ENCODE results near the gene SYMPK.

The SYMPK gene

GRCh38 chr19:45866400-45867176 is 3.6 kb upstream of the SYMPK start:
- DNase-seq: no peak

DNA sequence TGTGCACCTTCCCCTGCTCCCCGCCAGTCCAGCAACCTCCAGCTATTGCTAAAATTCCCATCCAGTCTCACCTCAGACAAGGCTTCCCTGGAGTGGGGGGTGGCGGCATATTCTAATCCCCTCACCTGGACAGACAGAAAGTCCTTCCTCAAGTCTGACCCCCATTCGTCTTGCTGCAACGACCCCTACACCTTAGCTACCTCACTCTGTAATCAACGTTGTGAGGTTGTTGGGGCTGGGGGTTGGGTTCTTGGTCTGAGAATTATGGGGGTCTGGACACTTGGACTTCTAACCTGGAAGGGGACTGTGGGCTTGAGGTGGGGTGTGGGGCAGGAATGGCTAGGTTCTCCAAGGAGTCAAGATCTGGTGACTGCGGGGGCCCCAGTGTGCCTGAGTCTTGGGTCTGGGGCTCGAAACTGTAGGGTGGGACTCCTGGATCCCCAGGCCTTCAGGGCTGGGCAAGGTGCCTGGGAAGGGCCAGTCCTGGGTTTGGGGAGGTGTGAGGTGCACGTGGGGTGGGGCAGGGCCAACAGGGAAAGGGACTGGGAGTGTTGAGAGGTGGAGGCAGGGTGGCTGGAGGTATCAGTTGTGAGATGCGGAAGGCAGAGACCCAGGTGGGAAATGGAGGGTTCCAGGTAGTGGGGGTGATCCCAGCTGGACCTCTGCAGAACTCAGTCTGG is 2.5 kb upstream of the SYMPK start:
- DNase-seq: no peak

DNA sequence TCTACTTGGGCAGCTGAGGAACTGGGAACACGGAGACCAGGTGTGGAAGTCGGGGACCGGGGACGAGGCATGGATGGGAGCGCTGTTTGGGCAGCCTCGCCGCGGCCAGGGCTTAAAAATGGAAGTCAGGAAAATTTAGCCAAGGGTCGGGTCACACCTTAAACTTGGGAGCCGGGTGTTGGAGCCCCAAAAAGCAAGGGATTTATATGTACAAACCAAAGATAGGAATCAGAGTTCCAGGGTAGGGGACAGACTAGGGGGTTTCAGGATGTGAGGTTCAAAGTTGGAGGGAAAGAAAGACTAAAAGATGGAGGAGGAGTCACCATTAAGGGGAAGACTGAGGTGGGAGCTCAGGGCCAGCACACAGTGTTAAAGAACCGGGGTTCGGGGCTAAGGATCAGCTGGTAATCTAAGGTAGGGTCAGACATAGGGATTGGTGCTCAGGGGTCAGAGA is 1.7 kb upstream of the SYMPK start:
- no peak for DNase-seq

GRCh38 chr19:45863840-45864628 is 1.1 kb upstream of the SYMPK start, which contains the start of gene FOXA3:
Gene FOXA3, plus strand, starts transcription at chr19:45864326. Its CDS starts 131 bp downstream, at chr19:45864457.
- no peak for DNase-seq

- no peak for DNase-seq
These were observed 440 bp upstream of the SYMPK start for GRCh38 chr19:45863335-45863839.

DNA sequence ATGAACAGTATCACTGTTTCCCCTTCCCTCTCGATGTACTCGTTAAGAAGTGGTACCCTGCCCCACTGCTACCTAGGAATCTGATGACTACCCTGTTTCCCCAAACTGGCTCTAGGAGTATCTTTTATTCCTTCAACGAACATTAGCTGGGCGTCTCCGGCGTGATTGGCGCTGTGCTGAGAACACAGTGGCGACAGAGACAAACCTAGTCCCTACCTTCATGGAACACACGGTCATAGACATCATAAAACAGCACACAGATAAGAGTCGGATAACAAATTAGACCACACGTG is 730 bp downstream of the SYMPK start:
- no peak for DNase-seq

DNA sequence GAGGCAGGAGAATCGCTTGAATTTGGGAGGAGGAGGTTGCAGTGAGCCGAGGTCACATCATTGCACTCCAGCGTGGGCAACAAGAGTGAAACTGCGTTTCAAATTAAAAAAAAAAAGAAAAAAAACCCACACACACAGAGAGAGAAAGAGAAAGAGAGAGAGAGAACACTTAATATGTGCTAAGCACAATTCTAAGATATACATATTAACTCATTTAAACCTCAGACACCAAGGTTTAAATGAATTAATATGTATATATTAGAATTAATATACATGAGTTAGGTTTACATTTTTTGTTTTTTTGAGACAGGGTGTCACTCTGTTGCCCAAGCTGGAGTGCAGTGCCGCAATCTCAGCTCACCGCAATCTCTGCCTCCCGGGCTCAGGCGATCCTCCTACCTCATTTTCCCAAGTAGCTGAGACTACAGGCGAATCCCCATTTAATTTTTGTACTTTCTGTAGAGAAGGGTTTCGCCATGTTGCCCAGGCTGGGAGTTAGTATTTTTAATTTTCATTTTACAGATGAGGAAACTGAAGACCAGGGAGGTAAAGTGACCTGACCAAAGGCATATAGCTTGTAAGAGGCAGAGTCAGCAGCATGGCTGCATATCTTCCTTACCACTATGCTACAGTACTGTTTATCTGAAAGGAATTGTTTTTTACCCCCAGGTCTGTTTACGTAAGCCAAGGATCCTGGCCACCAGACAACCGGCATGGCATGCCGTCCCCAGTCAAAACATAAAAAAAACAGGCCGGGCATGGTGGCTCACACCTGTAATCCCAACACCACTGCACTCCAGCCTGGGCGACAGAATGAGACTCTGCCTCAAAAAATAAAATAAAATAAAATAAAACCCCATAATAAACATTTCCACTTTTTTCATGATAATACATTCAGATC is 2.3 kb downstream of the SYMPK start:
- DNase-seq: no peak

GRCh38 chr19:45854167-45854778 is 8.7 kb downstream of the SYMPK start:
- no peak for DNase-seq

DNA sequence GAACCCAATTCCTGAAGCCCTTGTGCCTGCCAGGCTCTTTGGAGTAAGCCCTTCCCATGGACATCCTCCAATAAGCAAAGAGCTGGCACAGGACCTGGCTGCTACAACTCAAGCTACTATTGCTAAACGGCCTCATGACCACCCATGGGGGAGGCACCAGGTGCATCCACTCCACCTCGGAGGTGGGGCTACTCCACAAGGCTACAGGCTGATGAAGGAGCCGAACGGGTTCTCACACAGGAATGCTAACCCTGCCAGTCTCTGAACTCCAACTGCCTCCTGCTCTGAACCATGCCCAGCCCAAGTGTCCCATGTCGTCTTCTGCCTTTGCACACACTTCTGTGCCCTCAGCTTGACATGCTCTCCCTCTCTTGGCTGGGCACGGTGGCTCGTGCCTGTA is 10.0 kb downstream of the SYMPK start:
- no peak for DNase-seq

DNA sequence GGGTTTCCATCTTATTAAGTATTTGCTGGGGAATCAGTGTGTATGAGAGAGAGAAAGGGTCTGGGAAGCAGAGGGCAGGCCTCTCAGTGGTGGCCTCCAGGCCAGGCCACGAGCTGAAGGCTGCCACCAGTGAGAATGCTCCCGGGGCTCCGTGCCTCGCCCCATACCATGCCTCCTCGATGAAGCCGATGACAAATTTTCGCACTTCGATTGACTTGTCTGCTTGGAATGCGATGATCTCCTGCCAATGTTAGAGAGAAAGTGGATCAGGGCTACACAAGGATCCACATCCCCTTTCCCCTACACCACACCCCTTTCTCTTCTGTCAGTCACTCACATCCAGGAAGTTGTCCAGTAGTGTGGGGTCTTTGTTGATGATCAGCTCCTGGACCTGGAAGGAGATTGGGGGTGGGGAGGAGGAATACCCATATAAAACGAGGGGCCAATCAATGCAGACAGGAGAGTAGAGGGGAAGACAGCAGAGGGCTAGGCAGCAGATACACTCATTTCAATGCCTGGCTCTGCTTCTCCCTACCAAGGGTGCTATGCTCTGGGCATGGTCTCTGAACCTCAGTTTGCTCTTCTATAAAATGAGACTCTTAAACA is 10.7 kb downstream of the SYMPK start:
- DNase-seq: no peak

GRCh38 chr19:45848922-45849321 is 14.0 kb downstream of the SYMPK start:
- DNase-seq: no peak

GRCh38 chr19:45847663-45848062 is 15.3 kb downstream of the SYMPK start:
- DNase-seq: no peak

DNA sequence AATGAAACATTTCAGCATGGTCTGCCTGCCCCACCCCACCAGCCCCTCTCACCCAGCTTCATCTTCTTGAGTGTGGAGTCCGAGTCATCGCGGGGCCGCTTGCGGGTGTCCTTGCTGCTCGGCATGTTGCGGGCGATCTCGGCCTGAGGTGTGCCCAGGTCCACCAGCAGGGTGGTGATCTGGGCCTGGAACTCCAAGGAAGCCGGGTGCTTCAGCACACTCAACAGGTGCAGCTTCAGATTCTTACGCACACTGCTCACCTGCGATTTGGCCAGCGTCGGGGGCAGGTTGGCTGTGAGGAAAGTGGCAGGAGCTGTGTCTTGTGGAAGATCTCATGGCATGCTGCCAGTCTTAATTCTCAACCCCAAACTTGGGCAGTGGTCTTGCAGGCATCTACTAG is 20.7 kb downstream of the SYMPK start:
- no peak for DNase-seq

DNA sequence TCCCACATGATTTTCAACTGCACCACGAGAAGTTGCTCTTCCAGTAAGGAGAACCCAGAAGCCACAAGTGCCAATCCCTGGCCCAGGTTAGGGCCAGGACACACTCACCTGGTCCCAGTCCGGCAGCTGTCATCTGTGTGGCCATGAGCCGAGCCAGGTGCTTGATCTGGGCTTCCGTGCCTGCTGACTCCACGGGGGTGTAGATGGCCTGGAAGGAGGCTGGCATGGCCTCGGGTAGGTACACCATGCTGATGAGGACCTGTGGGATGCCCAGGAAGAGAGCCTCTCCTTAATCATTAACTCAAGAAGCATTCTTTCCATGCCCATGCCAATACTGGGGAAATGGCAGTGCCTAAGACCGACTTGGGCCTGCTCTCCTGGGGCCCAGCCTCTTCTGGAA is 28.0 kb downstream of the SYMPK start:
- DNase-seq: no peak

DNA sequence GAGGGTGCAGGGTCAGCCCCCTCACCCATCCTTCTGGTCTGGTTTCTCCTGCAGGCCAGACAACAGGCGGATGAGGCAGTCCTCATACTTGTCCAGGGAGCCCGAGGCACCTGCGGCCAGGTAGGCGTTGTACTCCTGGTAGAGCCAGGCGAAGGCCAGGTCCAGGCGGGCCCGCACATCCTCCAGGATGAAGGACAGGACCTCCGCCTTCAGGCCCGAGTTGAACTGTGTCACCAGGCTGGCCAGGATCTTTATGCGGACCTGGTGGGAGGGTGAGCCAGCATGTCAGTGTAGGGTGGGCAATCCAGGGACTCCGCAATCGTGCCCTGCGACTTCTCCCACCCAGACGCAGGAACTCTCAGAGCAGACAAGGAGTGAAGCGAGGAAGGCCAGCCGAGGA is 34.0 kb downstream of the SYMPK start:
- no peak for DNase-seq

- no peak for DNase-seq
These were observed 34.4 kb downstream of the SYMPK start for GRCh38 chr19:45828523-45828922.

GRCh38 chr19:45827459-45828093 is 35.4 kb downstream of the SYMPK start:
- DNase-seq: no peak

DNA sequence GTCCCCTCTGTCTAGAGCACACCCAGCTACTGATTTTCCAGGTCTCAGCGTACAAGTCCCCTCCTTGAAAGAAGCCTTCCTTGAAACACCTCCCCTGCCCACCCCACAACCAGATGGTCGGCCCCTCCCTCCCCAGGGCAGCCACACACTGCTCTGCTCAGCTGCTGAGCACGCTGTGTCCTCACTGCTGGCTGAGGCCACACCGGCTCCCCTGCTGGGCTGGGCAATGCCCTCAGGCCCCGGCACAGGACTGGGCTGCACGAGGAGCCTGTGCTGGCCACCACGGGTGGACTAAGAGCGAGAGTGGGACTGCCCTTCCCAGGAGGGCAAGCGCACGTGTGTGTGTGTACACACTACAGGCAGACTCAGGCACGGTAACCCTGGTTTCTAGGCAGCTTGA is 36.0 kb downstream of the SYMPK start:
- DNase-seq: no peak

DNA sequence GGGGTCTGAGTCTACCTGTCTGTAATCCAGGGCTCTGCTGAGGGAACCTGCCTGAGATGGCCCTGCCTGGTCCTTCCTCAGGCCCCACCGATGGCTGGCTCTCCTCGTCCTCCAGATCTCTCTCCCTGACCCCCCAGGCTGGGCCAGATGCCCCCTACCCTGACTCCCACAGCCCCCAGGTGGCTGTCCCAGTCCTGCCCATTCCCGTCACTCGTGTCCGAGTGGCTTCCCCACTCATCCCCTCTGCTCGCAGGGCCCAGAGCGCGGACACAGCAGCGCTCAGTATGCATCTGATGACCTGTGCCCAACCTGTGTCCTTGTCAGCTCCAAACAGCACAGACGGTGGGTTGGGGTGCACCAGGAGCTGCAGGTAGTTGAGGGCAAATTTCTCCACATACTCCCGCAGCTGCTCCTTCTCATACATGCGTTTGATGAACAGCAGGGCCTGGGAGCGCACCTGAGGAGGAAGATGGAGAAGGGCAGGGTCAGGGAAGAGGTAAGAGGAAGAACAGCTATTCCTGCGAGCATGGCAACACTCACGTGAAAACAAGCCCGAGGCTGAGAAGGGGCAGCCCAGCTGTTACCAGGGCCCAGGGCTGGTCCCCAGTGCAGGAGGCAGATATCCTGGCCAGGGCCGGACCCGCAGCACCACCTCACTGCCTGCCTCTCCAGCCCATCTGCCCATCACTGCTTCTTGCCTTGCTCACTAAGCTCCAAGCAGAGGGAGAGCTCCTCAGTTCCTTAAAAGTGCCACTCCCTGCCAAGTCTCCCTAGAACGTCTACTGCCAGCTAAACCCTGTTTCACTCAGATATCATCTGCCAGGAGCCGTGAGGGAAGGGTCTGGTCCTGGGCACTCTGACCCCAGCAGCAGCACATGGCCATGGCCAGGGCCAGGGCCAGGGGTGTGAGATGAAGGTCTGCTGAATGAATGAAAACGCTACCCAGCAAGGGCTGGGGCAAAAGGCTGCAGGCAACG is 36.7 kb downstream of the SYMPK start:
- DNase-seq: no peak

- DNase-seq: no peak
These were observed 37.7 kb downstream of the SYMPK start for GRCh38 chr19:45825263-45825605.
